GM19351 (cell line): ENCODE data around the gene PLAGL2.
"Not testable (repeated sequence)": the region's sequence is repeated elsewhere in the genome, so short reads cannot be mapped to it uniquely, and the experiment has no call there.

ENCODE experiments used
- ATAC-seq: cut with Tn5 transposase; IDR thresholded peaks from one replicate; pipeline ENCODE4 v1.9.1; 2021; ENCODE audit warnings: mild to moderate bottlenecking, moderate library complexity; ENCODE audit not compliant: unreplicated experiment

The PLAGL2 gene

DNA sequence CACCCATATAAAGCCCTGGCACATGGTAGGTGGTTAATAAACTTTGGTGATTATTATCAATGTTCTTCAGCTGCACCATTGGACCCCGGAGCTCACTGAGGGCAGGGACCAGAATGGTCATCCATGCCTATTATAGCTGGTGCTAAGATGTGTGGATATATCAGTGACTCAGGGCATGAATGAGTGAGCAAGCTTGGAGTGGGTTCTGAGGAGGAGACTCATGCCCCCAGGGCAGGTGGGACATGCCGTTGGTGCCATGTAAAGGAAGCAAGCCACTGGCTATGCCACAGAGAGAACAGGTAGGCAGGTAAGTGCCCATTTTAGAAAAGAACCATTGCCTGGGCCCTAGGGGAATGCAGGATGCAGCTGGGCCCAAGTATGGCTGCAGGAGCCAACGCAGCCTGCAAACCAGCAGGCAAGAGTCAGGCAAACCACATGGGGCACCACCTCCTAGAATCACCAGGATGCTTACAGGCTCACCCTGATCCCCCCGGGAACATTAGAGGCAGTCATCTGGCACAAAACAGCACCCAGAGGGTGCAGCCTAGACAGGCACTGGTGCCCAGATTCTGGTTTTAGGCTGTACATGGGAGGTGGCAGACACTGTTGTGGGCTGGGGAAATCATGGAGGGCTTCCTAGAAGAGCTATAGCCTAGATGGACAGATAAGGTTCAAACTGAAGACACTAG lies 23.5 kb downstream of the PLAGL2 start:
- no peak for ATAC-seq

DNA sequence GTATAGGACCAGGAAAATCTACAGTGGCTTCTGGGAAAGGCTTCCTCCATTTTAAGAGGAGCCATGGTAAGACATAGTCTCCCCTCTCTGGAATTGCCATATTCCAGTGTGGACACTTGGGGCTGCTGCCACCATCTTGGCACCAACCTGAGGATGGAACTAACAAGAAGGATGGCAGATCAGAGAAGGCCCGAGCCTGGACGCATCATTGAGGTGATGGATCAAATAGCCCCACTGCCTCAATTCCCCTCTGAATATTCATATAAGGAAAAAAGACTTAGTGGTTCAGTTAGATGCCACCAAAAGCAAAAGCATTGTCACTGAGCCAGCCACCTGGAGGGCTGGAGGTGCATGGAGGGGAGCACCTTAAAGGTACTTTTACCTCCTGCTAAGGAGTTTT lies 25.9 kb downstream of the PLAGL2 start:
- no peak for ATAC-seq

DNA sequence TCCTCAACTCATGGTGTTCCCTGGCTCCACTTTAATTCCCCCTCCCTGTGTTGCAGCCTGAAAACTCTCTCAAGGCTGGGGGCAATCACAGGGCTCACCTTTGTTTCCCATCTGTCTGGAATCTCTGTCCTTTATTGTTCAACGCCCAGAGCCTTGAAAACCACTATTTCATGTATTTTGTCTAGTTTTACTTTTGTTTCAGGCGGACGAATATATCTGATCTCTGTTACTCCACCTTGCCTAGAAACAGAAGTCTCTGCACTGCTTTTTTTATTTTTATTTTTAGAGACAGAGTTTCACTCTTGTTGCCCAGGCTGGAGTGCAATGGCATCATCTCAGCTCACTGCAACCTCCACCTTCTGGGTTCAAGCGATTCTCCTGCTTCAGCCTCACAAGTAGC lies 27.6 kb downstream of the PLAGL2 start:
- no peak for ATAC-seq

DNA sequence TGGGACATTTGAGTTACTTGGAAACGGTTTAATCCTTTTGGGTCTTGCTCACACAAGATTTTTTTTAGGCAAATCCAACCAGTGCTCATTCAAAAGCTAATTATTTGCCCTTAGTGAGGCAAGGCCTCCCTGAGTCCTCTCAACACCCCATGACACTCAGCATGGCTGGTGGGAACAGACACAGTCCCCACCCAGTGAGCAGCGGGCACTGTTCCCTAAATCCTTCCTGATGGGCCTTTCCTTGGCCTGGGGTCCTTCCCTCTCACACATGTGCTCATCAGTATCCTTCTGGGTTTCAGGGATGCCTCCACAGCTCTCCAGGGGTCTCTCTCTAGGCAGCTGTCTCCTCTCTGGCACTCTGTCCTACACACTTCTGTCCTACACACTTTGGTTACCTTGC lies 28.0 kb downstream of the PLAGL2 start:
- no peak for ATAC-seq

DNA sequence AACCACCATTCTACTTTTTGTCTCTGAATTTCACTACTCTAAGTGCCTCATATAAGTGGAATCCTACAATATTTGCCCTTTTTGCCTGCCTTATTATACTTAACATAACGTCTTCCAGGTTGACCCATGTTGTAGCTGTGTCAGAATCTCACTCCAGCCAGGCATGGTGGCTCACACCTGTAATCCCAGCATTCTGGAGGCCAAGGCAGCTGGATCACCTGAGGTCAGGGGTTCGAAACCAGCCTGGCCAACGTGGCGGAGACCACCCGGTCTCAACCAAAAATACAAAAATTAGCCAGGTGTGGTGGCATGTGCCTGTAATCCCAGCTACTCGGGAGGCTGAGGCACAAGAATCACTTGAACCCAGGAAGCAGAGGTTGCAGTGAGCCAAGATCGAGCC lies 29.8 kb downstream of the PLAGL2 start:
- ATAC-seq: not testable (repeated sequence)

DNA sequence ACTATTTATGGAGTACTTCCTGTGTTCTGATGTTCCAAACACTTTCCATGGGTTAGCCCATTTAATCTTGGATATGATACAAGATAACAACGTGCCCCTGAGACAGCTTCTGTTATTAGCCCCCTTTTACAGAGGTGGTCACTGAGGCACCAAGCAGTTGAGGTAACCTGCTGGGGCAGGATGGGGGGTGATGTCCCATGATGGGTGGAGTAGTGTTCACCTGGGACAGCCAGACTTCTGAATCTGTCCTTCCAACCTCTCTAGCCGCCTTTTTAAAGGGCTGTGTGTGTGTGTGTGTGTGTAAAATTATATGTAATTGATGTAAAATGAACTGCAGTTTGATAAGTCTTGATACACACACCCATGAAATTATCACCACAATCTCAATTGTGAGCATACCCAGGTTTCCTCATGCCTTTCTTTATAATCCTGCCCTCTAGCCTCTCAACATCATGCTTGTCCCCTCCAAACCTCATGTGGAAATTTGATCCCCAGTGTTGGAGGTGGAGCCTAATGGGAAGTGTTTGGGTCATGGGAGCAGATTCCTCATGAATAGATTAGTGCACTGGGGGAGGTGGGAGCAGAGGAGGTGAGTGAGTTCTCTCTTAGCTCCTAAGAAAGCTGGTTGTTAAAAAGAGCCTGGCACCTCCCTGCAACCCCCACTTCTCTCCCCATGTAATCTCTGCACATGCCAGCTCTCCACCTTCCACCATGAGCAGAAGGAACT lies 39.2 kb downstream of the PLAGL2 start:
- ATAC-seq: no peak

DNA sequence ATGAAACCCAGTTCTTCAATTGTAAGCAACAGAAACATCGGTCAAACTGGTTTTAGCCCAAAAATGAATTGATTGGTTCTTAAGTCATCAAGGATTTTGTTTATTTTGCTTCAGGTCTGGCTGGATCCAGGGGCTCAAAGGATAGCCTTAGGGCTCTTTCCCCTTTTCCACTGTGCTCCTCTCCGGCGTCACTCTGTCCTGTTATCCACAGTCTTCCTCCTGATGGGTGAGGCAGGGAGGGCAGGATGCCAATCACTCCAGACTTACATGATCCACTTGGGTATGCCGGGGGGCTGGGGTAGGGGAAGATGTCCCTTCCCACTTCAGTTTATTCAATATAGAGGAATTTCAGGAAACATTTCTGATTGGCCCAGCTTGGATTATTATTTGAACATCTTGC lies 40.0 kb downstream of the PLAGL2 start:
- ATAC-seq: no peak

DNA sequence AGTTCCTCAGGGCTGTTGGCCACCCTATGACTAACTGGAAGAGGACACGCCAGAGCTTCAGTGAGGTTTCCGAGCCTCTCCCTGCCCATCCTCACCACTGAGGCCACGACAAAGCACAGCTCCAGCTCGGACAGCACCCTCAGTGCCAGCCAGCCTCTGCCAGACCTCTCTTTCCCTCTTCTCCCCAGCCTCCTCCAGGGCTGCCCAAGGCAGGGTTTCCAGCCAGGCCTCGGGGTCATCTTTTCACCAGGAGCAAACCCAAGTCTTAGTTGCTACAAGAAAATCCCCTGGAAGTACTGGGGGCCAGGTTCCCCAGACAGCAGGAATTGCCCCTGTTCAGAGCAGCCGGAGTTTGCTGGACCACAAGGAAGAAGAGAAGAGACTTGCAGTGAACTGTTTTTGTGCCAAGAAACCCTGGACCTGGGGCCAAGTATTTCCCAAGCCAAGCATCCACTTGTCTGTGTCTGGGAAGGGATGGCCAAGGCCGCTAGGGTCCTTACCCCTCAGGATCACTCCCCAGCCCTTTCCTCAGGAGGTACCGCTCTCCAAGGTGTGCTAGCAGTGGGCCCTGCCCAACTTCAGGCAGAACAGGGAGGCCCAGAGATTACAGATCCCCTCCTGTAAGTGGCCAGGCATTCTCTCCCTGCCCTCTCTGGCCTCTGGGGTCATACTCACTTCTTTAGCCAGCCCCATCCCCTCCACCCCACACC lies 41.6 kb downstream of the PLAGL2 start:
- no peak for ATAC-seq

DNA sequence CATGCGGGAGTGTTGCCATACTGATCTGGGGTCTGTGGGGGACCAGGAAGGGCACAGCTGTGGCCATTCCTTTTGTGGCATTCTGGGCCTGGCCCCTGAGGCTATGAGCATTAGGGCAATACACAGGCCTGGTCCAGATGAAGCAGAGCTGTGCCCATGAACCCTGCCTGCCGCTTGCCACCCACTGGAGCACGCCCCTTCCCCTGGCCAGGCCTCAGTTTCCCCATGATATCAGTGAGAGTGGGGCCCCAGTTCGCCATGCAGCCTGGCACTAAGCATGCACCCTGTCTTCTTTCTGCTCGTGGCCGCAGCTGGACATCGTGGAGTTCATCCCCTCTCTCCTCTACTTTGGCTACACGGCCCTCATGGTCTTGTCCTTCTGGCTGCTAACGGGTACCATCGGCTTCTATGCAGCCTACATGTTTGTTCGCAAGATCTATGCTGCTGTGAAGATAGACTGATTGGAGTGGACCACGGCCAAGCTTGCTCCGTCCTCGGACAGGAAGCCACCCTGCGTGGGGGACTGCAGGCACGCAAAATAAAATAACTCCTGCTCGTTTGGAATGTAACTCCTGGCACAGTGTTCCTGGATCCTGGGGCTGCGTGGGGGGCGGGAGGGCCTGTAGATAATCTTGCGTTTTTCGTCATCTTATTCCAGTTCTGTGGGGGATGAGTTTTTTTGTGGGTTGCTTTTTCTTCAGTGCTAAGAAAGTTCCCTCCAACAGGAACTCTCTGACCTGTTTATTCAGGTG lies 42.4 kb downstream of the PLAGL2 start:
- no peak for ATAC-seq

DNA sequence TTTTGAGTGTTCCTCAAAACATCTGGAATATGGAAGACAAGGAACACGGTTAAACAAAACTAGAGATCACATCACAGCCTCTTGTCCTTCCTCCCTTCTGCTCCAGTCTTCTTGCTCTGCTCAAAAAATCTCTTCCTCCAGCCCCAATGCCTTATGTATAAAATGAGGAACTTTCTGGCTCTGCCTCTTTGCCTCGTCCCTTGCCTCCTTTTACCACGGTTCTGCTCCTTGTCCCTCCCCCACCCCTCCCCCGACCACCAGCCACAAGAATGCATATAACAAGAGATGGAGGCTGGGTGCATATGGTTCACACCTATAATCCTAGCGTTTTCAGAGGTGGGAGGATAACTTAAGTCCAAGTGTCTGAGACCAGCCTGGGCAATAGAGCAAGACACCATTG lies 43.6 kb downstream of the PLAGL2 start:
- no peak for ATAC-seq

DNA sequence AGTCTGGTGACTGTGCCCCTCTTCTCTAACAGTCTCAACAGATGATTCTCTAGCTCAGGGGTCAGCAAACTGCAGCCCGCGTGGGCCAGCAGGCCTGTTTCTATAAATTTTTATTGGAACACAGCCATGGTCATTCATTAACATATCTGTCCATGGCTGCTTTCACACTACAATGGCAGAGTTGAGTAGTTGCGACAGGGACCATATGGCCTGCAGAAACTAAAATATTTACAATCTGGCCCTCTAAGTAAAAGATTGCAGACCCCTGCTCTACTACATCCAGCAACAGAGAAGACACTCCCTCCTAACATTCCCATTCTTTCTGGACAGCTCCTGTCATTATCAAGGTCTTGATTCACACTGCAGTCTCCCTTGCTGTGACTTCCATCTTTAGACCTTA lies 45.2 kb downstream of the PLAGL2 start:
- no peak for ATAC-seq

DNA sequence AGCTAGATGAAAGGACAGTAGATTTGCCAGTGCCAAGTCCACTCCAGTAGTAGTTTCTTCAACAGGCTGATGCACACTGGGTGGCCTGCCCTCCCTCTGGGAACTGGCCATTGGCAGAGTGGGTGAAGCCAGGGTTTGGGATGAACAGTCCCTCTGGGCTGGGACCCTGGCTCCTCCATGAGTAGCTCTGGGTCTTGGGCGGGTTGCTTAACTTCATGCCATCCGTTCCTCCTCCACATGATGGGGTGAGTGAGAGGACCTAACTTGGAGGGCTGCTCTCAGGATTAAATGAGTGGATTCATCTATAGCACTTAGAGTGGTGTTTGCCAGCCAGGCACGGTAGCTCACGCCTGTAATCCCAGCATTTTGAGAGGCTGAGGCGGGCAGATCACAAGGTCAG lies 47.2 kb downstream of the PLAGL2 start:
- no peak for ATAC-seq

DNA sequence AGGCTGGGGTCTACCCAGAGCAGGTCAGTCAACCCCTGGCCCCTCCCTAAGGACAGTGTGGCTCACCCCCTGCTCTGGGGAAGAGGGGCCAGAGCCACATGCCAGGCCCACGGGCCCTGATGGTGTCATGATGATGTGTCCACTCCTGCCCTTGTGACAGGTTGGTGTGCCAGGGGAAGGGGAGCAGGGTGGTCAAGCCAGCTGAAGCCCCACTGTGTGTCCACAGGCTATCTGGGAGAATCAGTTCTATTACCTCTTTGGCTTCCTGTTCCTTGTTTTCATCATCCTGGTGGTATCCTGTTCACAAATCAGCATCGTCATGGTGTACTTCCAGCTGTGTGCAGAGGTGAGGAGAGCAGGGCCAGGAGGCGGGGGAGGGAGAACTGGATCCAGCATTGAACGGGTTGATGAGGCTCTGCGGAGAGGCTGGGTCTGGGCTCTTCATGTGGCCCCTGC lies 47.7 kb downstream of the PLAGL2 start:
- ATAC-seq: no peak

DNA sequence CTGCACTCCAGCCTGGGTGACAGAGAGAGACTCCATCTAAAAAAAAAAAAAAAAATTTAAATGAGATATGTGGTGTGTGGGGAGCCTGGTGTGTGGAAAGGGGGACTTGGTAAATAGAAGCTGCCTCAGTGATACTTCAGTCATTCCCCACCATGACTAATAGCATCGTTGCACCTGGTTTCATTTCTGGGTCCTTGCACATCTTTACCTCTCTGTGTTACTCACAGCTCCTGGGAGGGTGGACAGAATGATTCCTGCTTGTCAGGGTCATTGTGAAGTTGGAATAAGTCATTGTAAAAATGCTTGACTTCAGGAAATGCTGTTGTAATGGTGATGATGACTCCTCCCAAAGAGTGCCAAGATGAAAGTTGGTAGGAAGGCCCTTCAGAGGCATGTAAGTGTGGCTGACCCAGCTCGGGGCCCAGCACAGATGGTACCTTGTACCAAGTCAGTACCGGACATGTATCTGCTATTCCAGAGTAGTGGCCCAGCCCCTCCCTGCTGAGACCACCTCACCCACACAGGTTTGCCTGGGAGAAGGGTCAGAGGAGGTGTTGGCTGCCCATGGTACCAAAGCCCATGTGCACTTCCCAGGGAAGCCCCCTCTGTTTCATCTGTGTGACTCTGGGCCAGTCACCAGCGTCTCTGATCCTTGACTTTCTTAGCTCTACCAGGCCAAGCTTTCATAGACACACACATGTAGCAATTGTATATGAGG lies 48.4 kb downstream of the PLAGL2 start:
- no peak for ATAC-seq

DNA sequence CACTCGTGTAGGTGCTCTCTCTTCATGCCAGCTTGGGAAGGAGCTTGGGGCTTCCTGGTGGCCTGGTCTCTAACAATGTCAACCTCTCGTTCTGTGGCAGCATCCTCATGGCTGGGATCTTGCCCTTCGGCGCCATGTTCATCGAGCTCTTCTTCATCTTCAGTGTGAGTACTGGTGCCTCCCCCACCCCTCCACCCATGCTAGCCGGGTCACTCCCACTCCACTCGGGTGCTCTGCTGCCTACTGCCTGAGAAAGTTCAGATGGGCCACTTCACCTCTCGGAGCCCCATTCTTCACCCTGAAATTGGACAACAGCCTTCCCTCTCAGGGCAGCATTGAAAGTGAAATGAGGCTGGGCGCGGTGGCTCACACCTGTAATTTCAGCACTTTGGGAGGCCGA lies 49.2 kb downstream of the PLAGL2 start:
- ATAC-seq: no peak

DNA sequence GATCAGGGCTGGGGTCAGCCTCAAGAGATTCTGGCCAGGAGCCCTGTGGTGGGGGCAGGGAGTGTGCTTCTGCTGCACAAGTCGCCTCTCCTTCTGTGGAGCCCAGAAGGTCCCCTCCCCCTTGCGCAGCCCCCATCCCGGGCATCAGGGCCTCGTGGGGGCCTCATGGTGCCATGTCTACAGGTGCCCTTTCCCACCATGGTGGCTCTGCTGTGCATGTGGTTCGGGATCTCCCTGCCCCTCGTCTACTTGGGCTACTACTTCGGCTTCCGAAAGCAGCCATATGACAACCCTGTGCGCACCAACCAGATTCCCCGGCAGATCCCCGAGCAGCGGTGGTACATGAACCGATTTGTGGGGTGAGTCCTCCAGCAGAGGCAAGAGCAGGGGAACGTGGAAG lies 49.9 kb downstream of the PLAGL2 start:
- ATAC-seq: no peak

DNA sequence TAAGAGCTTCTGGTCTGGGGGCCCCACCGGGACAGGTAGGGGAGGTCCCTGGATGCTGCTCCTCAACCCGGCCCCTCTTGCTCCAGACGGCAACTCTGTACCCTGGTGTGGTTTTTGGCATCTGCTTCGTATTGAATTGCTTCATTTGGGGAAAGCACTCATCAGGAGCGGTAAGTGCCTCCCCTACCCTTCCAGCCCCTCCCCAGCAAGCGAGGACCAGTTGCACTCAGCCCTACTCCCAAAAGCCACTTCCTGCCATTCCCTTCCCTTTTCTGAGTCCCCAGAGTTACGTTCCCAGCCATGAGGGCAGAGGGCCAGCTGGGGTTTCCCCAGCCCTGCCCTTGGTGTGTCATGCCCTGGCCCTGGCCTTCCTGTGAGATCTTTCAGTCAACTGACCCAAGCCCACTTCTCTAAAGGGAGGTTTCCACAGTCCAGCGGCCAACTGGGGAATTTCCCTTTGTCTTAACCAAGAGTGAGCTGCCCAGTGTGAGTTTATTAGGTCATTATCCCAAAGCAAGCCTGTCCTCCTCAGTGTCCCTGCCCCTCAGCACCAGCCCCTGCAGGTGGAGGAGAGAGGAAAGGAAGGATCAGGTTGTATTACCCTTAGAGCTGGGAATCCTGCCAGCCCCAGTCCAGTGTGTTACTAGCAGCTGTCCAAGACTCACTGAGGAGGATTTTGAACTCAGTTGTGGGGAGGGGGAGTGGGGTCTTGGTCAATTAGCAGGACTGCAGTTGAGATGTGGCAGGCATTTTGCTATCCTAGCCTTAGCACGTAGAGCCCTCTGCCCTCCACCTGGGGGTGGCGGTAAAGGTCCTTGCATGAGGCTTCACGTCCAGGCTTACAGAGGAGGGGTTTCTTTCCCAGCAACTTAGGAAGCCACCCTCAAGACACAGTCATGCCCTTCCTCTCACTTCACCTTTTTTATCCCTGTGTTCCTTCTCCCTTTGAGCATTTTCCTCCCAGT lies 52.2 kb downstream of the PLAGL2 start:
- no peak for ATAC-seq

DNA sequence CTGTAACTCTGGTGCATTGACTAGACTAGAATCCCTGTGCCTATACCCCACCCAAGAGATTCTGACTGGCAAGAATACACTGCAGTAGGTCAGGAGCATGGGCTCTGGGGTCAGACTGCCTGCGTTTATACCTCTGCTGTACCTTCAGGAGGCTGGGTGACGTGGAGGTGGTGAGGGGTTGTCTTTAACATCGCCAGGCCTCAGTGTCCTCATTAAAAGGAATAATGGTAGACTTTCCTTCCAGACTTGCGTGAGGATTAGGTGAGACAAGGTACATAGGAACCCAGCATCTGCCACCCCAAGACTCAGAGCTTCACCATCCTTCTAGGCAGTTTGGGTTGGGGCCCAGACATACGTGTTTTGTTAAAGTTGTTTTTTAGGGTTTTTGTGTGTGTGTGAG lies 53.8 kb downstream of the PLAGL2 start:
- no peak for ATAC-seq

DNA sequence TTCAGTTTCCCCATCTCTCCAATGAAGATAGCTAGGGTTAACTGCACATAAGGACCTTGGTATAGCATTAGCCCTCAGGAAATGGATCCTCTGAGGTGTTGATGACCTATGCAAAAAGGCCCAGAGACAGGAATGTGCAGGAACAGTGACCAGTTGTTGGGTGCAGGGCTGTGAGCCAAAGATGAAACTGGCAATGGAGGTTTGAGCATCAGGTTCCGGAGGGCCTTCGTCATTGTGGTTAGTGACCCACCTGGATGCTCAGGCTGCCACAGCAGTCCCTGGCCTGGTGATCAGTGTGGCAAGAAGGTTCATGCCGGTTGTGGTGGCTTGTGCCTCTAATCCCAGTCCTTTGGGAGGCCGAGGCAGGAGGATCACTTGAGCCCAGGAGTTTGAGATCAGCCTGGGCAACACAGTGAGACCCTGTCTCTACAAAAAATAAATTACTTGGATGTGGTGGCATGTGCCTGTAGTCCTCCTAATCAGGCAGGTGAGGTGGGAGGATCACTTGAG lies 54.3 kb downstream of the PLAGL2 start:
- ATAC-seq: no peak
